ENCODE data around the gene RNF214.
A peak's percentile ranks its signal among the peaks of the same experiment; 100 is the strongest.

RNF214 gene

DNA sequence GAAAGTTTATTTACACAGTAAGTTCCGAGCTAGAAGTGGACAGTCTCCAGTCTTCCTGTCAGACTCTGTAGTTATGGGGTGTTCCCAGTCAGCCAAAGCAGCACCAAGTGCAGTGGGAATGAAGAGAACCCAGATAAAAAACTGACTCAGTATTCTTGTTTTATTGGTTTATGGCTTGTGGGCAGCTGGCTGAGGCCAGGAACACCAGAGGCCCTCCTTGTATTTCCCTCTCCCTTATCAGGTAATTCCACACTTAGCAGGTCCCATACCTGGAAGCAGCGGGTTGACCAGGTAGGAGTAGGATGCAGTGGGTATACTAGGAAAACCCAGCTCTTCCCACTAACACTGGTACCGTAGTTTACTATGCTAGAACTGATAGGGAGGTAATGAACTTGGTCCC lies 55.2 kb downstream of the RNF214 start:
- DNase-seq: no peak

DNA sequence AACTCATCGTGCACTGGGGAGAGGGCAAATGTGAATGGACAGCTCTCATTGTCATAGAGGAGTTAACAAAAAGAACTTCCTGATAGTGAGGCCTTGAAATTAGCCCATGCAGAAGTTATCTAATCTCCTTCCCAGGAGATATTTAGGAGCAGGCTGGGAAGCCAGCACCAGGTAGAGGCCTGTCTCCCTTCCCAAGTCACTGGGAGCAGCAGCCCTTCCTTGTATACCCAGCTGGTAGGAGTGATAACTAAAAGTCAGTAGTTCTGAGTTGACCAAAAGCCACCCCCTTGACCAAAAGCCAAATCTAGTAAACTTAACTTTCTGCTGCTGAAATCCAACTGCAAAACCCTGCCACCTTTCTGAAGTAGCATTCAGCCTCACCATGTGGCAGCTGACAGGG lies 57.3 kb downstream of the RNF214 start:
- DNase-seq: no peak

DNA sequence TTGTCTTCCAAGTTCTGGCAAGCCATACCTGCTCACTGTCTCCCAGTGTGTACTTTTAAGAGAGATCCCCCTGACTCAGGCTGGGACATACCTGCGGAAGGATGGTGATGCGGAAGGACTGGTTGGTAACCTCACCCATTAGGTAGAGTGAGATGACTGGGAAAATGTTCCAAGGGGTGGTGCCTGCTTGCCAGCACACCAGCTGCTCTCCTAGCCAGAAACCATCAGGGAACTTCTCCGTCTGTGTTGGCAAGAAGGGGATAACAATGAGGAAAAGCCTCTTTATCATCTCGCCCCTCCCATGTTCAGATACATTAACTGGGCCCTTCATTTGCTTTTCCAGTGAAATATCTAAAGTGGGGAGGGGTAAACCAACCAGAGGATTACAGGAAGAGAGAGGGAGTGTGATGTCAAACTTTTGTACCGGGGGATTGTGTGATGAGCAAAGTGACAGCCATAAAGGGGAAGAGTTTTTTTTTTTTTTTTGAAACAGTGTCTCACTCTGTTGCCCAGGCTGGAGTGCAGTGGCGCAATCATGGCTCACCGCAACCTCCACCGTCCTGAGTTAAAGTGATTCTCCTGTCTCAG lies 58.4 kb downstream of the RNF214 start, which contains the start of gene BACE1-AS:
BACE1-AS (plus strand) TSS at position 538 of the 588 bp plus-strand sequence.
- DNase-seq: no peak

DNA sequence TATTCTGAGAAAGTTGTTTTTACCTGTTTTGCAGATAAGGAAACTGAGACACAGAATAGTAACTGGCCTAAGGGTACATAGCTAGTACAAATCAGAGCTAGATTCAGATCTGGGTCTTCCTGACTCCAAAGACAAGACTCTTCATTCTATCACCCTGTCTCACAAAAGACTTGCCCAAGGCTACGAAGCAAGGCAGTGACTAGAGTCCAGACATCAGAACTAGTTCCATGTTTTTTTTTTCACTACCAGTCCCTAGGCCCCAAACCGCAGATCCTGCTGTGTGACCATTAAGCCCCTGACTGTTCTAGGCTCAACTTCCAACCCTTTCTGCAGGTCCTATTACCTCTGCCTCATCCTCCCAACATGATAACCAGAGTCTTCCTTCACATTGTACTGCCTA lies 60.1 kb downstream of the RNF214 start:
- no peak for DNase-seq

DNA sequence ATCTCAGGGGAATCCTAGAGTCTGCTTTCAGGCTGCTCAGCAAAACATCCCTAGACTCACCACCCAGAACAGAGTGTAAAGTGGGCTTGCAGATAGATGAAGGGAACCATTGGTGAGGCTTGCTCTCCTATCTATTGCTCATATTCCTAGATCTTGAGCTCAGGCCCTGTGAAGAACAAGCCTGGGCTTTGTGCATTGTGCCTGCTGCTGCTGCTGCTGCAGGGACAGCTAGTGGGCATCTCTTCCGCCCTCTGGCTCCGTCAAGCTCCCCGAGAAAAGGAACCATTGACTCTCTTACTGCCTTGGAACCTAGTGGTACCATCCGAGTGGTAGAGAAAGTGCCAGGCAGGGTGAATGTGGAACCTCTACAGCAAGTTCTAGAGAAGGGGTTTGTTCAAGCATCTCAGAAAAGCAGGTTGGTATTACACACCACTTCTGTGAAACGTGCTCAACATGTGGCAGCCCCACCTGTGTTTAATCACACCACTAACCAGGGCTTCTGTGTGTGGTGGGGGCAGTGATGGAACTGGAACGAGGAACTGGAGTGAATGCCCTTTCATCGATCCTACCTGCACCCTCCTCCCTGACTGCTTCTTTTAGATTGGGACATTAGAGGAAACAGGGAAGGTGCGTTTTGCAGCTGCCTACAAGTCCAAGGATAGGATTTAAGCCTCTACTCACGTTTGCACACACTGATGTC lies 63.1 kb downstream of the RNF214 start:
- no peak for DNase-seq

DNA sequence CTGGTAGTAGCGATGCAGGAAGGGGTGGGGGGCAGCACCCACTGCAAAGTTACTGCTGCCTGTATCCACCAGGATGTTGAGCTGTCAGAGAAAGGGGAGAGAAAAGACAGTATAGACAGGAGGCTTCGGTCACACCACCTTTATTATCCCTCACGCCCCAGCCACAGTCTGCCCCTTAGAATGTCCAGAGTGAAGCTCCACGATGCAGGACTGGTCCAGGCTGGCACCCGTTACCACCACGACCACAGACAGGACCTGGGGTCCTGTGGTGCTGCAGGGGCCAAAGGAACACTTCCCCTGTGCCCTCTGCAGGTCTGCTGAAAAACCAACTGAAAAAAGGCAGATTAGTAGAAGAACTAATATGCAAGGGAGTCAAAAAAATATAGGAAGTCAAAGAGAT lies 64.4 kb downstream of the RNF214 start:
- DNase-seq: no peak

DNA sequence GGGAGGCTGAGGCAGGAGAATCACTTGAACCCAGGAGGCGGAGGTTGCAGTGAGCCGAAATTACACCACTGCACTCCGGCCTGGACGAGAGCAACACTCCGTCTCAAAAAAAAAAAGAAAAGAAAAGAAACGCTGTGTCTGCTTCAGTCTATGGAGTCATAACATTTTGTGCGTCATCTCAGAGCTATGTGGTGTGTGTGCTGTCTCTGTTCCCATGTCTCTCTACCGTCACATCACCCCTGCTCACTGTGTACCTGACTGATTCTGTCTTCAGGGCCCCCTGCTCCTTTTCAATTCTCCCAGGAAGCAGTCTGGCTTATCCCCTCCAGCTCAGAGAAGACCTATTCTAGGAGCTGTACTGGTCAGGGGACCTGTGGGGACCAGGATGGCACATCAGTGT lies 65.7 kb downstream of the RNF214 start:
- no peak for DNase-seq

DNA sequence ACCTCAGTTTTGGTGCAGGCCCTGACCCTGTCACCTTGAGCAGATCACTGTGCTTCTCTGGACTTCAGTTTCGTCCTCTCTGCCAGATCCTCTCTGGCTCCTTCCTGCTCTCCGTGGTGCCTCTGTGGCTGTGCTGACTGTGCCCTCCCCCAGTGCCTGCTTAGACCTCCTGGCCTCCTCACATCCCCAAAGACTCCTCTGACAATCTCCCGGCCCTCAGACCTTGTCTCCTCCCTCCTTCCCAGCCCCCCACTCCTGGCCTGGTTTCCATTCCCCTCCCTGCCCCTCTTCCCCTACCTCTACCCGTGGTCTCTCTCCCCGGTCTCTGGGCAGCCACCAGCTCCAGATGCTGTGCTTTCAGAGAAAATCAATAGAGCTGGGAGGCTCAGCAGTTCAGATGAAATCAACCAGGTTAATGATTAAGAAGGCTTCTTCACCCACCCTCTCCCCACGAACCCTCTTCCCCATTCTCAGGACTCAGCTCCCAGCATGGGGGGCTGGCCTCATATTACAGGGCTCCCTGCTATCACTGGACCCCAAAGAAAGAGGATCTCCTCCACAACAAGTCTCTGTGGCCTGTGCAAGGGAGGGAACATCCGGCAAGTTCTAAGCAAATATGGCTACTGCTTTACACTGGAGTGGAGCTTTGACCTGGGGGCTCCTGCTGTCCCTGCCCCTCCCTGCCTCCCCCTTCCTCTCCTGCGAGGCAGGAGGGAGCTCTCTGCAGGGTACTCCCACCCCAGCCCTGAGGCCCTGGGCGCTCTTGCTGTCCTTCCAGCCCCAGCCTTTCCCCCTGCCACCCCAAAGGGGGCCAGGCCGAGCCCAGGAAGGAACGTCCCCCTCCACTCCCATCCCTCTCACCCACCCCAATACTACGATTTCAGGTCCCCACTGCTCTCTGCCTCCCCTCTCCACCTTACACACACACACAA lies 67.1 kb downstream of the RNF214 start:
- no peak for DNase-seq

DNA sequence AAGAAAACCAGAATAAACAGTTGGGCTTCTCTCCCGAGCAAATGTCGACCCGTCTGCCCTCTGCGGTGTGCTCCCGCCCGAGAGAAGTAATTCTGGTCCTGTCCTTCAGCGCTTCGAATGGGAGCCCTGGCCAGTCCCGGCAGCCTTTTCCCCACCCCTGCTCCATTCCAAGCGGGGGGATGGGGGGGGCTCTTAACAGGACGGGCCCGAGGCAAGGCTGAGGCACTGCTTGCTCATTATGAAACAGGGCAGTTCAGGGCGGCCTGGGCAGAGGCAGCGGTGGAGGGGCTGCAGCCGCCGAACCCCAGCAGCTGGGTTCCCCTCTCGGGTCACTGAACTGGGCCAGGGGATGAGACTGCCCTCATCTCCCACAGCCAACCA lies 67.8 kb downstream of the RNF214 start:
- no peak for DNase-seq

DNA sequence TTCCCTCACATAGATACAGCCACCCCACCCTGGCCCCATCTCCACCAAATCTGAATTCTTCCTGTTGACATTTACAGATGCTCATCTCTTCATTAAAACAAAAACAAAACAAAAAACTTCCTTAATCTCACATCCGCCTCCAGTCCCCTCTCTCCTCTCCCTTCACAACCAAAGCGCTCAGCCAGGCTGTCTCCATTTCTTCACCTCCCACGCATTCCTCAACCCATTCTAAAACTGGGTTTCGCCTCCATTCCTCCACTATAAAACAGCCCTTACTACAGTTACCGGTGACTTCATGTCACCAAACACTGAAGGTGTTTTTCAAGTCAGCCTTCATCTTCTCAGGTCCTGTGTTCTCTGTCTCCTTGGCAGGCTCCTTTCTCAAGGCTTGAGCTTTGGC lies 68.3 kb downstream of the RNF214 start:
- DNase-seq: no peak

DNA sequence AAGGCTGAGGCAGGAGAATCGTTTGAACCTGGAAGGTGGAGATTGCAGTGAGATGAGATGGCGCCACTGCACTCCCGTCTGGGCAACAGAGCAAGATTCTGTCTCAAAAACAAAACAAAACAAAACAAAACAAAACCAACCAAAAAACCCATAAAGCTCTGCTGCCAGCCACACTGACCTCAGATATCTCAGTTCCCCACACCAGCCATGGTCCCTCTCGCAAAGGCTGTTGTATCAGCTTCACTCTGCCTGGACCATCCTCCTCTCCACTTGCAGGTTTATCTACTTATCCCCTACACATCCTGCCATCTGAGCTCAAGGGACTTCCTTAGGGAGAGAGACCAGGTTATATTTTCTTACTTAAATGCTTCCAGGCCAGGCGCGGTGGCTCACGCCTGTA lies 69.8 kb downstream of the RNF214 start:
- DNase-seq: no peak

DNA sequence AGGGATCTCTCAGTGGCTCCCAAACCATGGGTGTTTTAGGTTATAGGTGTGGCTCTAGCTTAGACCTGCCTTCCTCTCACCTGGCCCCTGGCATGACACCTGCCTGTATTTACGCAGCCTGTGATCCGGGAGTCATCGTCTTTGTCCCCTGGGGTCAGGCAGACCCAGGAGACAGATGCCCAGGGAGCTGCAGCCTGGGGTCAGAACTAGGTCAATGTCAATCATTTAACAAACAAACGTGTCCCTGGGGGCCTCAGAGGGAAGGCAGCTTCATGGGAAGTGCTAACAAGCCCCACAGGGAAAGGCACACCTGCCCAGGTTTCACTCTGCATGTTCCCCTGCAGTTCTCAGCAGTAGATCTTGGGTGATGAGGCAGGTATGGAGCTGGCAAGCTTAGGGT lies 70.6 kb downstream of the RNF214 start:
- no peak for DNase-seq

DNA sequence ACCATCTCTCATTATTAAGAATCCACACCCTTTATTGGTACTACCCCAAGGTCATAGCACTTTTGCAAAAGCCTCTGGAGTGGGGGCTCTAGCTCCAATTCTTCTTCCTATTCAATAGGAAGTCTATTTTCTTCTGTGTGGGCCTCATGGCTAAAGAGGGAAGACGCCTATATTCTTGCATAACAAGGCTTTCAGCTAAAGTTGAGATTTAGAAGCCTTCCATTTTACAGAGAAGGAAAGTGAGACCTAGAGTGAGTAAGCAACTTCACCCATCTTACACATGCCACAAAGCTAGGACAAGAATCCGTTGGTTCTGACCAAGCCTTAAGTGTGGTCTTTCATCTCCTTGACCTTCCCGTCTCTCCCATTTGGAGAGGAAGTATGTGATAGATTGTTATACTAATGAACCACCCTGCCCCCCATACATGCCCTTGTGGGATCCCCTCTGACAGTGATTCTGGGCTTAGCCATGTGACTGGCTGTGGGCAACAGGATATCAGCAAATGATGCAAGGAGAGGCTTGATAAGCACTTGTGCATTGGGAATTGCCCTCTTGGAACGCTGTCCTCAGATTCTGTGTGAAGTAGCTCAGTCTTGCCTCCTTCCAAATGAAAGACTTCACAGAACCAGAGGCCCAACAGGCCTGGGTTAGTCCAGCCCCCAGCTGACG lies 71.3 kb downstream of the RNF214 start:
- no peak for DNase-seq

DNA sequence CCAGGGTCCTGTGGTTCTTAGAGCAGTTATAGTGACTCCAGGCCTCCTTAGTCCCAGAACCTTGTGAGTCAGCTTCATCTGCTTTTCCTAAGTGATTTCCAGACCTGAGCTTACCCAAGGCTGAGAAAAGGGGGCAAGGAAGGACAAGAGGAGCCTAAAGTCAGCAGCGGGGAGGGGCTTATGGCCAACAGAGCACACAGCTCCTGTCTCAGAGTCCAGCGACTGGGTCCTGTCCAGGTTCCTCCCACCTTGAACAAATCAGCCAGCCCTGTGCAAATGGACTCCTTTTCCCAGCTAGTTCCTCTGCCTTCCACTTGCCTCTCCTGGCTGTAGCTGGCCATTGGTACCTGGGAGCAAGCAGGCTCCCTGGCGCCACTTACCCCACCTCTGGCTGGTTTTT lies 72.7 kb downstream of the RNF214 start:
- DNase-seq: no peak

DNA sequence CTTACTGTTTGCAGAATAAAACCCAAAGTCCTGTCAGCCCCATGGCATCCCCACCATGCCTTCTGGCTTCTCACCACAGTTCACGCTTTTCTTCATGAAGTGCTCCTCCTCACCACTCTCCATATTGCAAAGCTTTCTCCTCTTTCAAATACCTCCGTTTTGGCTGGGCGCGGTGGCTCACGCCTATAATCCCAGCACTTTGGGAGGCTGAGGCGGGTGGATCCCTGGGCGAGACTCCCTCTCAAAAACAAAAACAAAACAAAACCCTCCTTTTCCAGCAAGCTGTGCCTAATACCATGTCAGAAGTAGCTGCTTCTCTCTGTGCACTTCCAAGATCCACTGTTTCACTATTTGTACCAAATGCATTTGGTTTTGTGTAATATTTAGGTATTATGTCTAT lies 76.8 kb downstream of the RNF214 start:
- DNase-seq: no peak

DNA sequence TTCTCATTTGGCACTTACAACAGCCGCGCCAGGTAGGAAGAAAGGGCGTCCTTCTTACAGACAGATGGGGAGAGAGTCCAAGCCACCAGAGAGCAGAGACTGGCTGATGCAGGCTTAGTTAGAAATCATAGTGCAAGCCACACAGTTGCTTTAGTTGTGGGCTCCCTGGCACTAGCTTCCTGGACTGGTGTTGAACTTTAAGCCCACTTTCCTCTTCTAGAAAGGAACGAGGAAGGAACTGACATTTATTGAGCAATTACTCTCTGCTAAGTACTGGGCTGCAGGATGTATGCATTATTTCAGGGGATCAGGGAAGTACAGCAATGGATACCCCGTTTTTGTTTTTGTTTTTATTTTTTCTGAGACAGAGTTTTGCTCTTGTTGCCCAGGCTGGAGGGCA lies 80.6 kb downstream of the RNF214 start:
- no peak for DNase-seq

DNA sequence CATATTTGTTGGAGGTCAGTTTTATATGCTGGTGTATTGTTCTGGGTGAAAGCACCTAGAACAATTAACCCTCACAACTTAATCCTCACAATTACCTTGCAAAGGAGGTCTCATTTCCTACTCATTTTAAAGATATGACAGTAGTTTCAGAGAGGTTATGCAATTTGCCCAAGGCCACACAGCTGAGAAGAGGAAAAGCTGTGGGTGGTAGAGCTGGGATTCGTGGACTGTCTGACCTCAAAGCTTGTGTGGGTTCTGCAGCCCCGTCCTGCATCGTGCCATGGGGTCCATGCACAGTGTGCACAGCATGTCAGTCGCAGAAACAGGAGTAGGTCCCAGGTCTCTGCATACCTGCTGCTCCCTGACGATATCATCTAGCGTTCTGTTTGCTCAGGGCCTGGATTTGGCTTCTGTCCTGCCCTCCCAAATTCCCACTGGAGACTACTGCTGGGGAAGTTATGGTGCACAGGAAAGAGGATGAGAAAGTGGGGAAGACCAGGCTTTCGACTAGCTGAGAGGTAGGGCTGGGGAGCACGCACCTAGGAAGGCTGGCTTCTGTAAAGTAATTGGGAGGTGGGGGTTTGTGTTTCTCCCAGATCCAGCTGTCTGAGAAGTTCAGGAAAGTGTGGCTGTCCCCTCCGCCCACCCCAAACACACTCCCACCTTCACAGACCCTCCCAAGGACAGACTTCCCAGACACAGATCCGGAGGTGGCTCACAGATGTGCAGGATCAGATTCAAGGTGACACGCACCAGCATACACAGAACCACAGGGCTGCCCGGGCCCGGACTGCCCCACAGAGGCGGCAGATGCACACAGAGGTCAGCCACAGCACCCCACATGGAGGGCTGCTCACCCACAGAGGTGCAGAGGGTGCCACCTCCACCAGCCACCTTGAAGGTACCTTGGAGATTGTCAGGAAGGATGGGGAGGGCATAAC lies 81.6 kb downstream of the RNF214 start:
- DNase-seq: no peak

DNA sequence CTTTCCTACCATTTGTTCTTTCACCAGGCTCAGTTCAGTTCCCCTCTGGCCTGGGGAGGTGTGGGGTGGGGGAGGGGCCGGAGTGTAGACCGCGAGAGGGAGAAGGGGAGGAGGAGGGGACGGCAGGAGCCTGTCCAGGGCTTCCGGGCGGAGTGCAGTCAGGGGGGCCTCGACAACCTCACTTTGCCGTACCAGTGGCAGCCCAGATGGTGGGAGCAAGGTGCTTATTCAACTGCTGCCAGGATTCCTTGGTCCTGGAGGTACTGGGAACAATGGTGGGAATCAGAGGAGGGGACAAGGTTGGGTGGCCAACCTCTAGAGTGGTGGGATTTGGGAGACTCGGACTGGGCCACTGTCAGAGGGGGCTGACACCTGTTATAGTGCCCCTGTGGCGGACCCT lies 82.4 kb downstream of the RNF214 start:
- DNase-seq: no peak

DNA sequence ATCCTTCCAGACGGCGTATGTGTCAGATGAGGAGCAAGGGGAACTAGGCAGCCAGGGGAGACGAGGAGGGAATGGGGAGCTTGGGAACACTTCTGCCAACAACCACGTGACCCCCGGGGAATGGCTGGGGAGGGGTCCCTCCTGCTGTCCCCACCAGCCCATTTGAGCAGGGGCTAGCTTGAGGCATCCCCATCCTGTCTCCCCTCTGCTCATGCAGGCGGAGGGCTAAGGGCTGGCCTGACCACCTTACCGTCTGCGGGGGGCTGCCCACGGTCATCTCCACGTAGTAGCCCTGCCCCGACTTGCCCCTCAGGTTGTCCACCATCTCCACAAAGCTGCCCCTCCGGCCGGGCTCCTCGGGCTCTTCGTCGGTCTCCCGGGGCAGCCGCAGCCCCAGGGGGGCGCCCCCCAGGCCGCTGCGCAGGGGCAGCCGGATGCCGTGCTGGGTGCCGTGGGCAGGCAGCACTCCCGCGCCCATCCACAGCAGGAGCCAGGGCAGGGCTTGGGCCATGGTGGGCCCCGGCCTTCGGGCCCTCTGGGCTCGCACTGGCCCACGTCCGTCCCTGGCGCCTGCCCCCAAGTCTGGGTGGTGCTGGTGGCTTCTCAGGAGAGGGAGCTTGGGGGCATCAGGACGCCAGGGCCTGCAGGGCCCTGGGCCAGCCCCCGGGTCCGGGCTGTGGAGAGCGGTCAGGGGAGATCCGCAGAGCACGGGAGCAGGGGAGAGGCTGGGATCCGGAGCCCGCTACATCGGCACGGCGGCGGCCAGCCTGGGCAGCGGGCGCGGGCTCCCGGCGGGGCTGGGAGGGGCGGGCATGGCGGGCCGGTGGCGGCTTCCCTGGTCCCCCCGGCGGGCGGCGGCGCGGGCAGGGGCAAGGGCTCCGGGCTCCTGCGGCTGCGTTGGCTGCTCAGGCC lies 83.1 kb downstream of the RNF214 start:
- no peak for DNase-seq

DNA sequence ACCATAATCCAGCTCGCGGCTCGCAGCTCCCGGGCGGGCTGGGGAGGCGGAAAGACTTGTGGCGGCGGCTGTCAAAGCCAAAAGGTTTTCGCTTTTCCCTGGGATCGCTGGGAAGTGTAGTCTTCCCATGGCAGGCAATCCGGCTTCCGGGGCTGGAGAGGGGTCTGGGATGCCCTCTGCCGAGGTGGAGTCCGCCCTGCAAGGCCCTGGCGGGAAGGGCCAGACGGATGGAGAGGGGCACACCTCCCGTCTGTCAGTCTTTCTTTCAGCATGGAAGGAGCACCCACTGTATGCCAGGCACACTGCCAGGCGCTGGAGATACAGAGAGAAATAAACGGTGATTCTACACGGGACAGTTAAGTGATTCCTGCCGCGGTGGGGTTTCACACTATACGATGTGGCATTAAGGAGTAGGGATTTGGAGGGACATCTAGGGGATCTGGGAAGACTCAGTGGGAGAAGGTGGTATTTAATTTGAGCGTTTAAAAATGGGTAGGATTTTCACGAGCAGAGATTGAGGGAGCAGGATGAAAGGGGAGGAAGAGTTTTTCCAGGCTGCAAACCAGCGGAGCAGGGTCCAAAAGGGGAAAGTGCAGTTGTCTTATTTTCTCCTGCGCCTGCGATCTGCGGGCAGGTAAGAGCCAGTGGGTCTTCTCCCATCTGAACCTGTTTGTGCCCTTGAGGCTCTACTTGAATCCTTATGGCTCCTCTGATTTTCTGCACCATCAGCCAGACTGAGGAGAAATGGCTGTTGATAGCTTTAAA lies 83.9 kb downstream of the RNF214 start, which contains the start of gene BACE1:
BACE1 (minus strand) TSS at position 60 of the 765 bp plus-strand sequence. CDS start 461 bp downstream, outside the sequence.
- peak; percentile 79 for DNase-seq

All from amniotic stem cell (primary cell).